H9 (cell line): ENCODE results near the gene GTF3C6. TPM values are rescaled to one million over a fixed set of nuclear protein-coding genes. Genes with fewer than 3 reads are reported as not detected.

Experiments used
- DNase-seq: peaks from one replicate; pipeline ENCODE4 v3.0.0-alpha.2; 2017
- H2AFZ ChIP-seq: one replicate; pipeline ENCODE4 v1.6.1; 2013; ENCODE audit warnings: mild to moderate bottlenecking, low read length, control low read depth, moderate library complexity
- H2AK5ac ChIP-seq: 2 replicates; pipeline ENCODE4 v1.6.1; 2013; ENCODE audit warnings: low read length, control low read depth, mixed read lengths; ENCODE audit not compliant: insufficient read length
- H2BK120ac ChIP-seq: one replicate; pipeline ENCODE4 v1.6.1; 2013; ENCODE audit warnings: low read depth, mild to moderate bottlenecking, low read length, control low read depth, inconsistent platforms; ENCODE audit not compliant: poor library complexity, severe bottlenecking
- H2BK12ac ChIP-seq: 2 replicates; pipeline ENCODE4 v1.6.1; 2013; ENCODE audit warnings: low read length, control low read depth, mixed read lengths, low read depth; ENCODE audit not compliant: insufficient read length
- H2BK15ac ChIP-seq: 2 replicates; pipeline ENCODE4 v1.6.1; 2013; ENCODE audit warnings: low read depth, low read length, control low read depth
- H2BK20ac ChIP-seq: one replicate; pipeline ENCODE4 v1.6.1; 2013; ENCODE audit warnings: low read depth, mild to moderate bottlenecking, low read length, control low read depth, inconsistent platforms; ENCODE audit not compliant: poor library complexity, severe bottlenecking
- H2BK5ac ChIP-seq: 2 replicates; pipeline ENCODE4 v1.6.1; 2013; ENCODE audit warnings: low read length, control low read depth, mixed read lengths; ENCODE audit not compliant: insufficient read length
- H3K14ac ChIP-seq: 2 replicates; pipeline ENCODE4 v1.6.1; 2013; ENCODE audit warnings: low read length, control low read depth; ENCODE audit not compliant: insufficient read depth
- H3K18ac ChIP-seq: 2 replicates; pipeline ENCODE4 v1.6.1; 2013; ENCODE audit warnings: low read depth, mild to moderate bottlenecking, mixed read lengths, low read length, control low read depth; ENCODE audit not compliant: insufficient read length
- H3K23ac ChIP-seq: 2 replicates; pipeline ENCODE4 v1.6.1; 2013; ENCODE audit warnings: low read length, control low read depth, mixed read lengths, low read depth; ENCODE audit not compliant: insufficient read length
- H3K23me2 ChIP-seq: 2 replicates; pipeline ENCODE4 v1.6.1; 2013; ENCODE audit warnings: low read depth, mild to moderate bottlenecking, mixed read lengths, low read length, control low read depth; ENCODE audit not compliant: insufficient read length, poor library complexity, severe bottlenecking
- H3K27ac ChIP-seq: 2 replicates; pipeline ENCODE4 v1.5.1; 2013; ENCODE audit warnings: low read length, control low read depth, mixed read lengths, low read depth; ENCODE audit not compliant: insufficient read length
- H3K27me3 ChIP-seq: 2 replicates; pipeline ENCODE4 v1.6.1; 2013; ENCODE audit warnings: low read length, control low read depth, inconsistent platforms; ENCODE audit not compliant: insufficient read depth
- H3K4ac ChIP-seq: 2 replicates; pipeline ENCODE4 v1.6.1; 2013; ENCODE audit warnings: low read depth, mild to moderate bottlenecking, control low read depth, inconsistent platforms, low read length, moderate library complexity
- H3K4me1 ChIP-seq: 2 replicates; pipeline ENCODE4 v1.6.1; 2013; ENCODE audit warnings: low read length, control low read depth, inconsistent platforms; ENCODE audit not compliant: insufficient read depth
- H3K4me2 ChIP-seq: 2 replicates; pipeline ENCODE4 v1.6.1; 2013; ENCODE audit warnings: low read length, control low read depth, mixed read lengths; ENCODE audit not compliant: insufficient read length, insufficient read depth
- H3K56ac ChIP-seq: 2 replicates; pipeline ENCODE4 v1.6.1; 2013; ENCODE audit warnings: low read depth, mild to moderate bottlenecking, mixed read lengths, low read length, control low read depth; ENCODE audit not compliant: insufficient read length
- H3K79me1 ChIP-seq: 2 replicates; pipeline ENCODE4 v1.6.1; 2013; ENCODE audit warnings: low read depth, mild to moderate bottlenecking, moderate library complexity, low read length, control low read depth, inconsistent platforms; ENCODE audit not compliant: insufficient read depth, poor library complexity, severe bottlenecking
- H3K79me2 ChIP-seq: 2 replicates; pipeline ENCODE4 v1.6.1; 2013; ENCODE audit warnings: low read length, control low read depth, inconsistent platforms; ENCODE audit not compliant: insufficient read depth
- H3K9ac ChIP-seq: 2 replicates; pipeline ENCODE4 v1.6.1; 2013; ENCODE audit warnings: low read length, control low read depth, mixed read lengths; ENCODE audit not compliant: insufficient read length; ENCODE audit errors: extremely low read depth
- H3K9me3 ChIP-seq: one replicate; pipeline ENCODE4 v1.6.1; 2013; ENCODE audit warnings: low read depth, low read length, inconsistent platforms; ENCODE audit not compliant: control insufficient read depth
- H3T11ph ChIP-seq: one replicate; pipeline ENCODE4 v1.6.1; 2013; ENCODE audit warnings: mild to moderate bottlenecking, low read length, control low read depth, inconsistent platforms
- H4K20me1 ChIP-seq: one replicate; pipeline ENCODE4 v1.6.1; 2013; ENCODE audit not compliant: control insufficient read depth, insufficient read length, insufficient read depth
- H4K5ac ChIP-seq: 2 replicates; pipeline ENCODE4 v1.6.1; 2013; ENCODE audit warnings: low read depth, mild to moderate bottlenecking, mixed read lengths, low read length, control low read depth; ENCODE audit not compliant: insufficient read length
- H4K8ac ChIP-seq: replicated peaks from 2 replicates; pipeline ENCODE4 v1.6.1; 2013; ENCODE audit warnings: low read length, control low read depth, mixed read lengths, low read depth; ENCODE audit not compliant: insufficient read length
- H4K91ac ChIP-seq: 2 replicates; pipeline ENCODE4 v1.6.1; 2013; ENCODE audit warnings: low read depth, mild to moderate bottlenecking, moderate library complexity, mixed read lengths, low read length, control low read depth; ENCODE audit not compliant: insufficient read length
- H3K27ac Mint-ChIP-seq, 3 experiments: 2 replicates in 2 of 3; 3 replicates in 1 of 3; pipeline ENCODE4 v1.8.0; 2020 to 2021; ENCODE audit warnings: mixed read lengths in 3 of 3, mild to moderate bottlenecking in 1 of 3, moderate library complexity in 1 of 3
- H3K27me3 Mint-ChIP-seq: 2 replicates; pipeline ENCODE4 v1.8.0; 2021; ENCODE audit warnings: low read depth, mild to moderate bottlenecking, moderate library complexity, mixed read lengths
- H3K36me3 Mint-ChIP-seq, 3 experiments: 2 replicates in 2 of 3; 3 replicates in 1 of 3; pipeline ENCODE4 v1.8.0; 2020 to 2021; ENCODE audit warnings: low read depth in 3 of 3, mixed read lengths in 3 of 3; ENCODE audit not compliant: insufficient read depth in 1 of 3
- H3K4me1 Mint-ChIP-seq, 2 experiments: 2 replicates each; pipeline ENCODE4 v1.8.0; 2020; ENCODE audit warnings: mixed read lengths in 2 of 2
- H3K4me3 Mint-ChIP-seq, 2 experiments: 2 replicates in 1 of 2; 3 replicates in 1 of 2; pipeline ENCODE4 v1.8.0; 2020 to 2021; ENCODE audit warnings: mild to moderate bottlenecking in 2 of 2, mixed read lengths in 2 of 2, moderate library complexity in 1 of 2
- H3K9me3 Mint-ChIP-seq, 2 experiments: 2 replicates in 1 of 2; 3 replicates in 1 of 2; pipeline ENCODE4 v1.8.0; 2020; ENCODE audit warnings: mild to moderate bottlenecking in 2 of 2, mixed read lengths in 2 of 2, moderate library complexity in 1 of 2
- WGBS: extraction: QIAGEN DNeasy Blood & Tissue Kit; methylation state at CpG from one replicate; pipeline ENCODE4 v1.1.7; 2013; ENCODE audit warnings: missing lambda C conversion rate, low lambda C conversion rate, mixed read lengths; ENCODE audit not compliant: insufficient read length; ENCODE audit errors: extremely low coverage; 5-methylcytosine and 5-hydroxymethylcytosine counted together
- total RNA-seq: library from RNA; stranded (reverse); gene quantifications from 2 replicates; pipeline ENCODE4 v1.2.1, GENCODE V29; 2021
- TF ChIP-seq, protein P1 (sequence below): fragments of 200-600 bp; sonication (generic); conservative IDR thresholded peaks from 3 replicates; pipeline ENCODE4 v1.8.0; 2021; ENCODE audit warnings: antibody characterized with exemption, mild to moderate bottlenecking

GTF3C6 gene
- total RNA-seq, 1 experiment from 2014 or later: 106 TPM

DNA sequence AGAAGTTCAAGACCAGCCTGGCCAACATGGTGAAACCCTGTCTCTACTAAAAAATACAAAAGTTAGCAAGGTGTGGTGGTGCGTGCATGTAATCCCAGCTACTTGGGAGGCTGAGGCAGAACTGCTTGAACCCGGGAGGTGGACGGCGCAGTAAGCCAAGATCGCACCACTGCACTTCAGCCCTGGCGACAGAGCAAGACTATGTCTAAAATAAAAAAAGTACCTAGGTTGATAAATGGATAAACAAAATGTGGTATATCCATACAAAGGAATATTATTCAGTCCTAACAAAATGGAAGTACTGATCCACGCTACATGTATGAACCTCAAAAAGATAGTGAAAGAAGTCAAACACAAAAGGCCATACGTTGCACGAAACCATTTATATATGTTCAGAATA is 22.1 kb downstream of the GTF3C6 start:
- Histone ChIP-seq H4K5ac (no peak overlapping the region), H3K4ac (no peak overlapping the region), H4K20me1 (no peaks in the 10 kb centered on the region), H3K4me2 (no peak overlapping the region), H3K14ac (no peak overlapping the region), H2AK5ac (no peak overlapping the region), H3K56ac (no peak overlapping the region), H3K23ac (no peak overlapping the region), H3K27ac (no peak overlapping the region), H2BK20ac (no peak overlapping the region), H3K79me1 (peaks cover 7% of the 10 kb centered on the region), H3K27me3 (no peaks in the 10 kb centered on the region), H4K8ac (no peak overlapping the region), H2BK120ac (no peak overlapping the region), H2BK15ac (no peak overlapping the region), H3K9me3 (no peaks in the 10 kb centered on the region), H3K4me1 (no peaks in the 10 kb centered on the region), H2BK5ac (no peak overlapping the region), H3K23me2 (peaks cover 5% of the 10 kb centered on the region), H2BK12ac (no peak overlapping the region), H2AFZ (no peak overlapping the region), H3K79me2 (peaks cover 16% of the 10 kb centered on the region; the same call in 1 of the 2 replicates), H3K9ac (no peak overlapping the region), H3T11ph (no peak overlapping the region), H4K91ac (no peak overlapping the region), H3K18ac (no peak overlapping the region)
- no peak for DNase-seq
- TF ChIP-seq, protein P1, sequence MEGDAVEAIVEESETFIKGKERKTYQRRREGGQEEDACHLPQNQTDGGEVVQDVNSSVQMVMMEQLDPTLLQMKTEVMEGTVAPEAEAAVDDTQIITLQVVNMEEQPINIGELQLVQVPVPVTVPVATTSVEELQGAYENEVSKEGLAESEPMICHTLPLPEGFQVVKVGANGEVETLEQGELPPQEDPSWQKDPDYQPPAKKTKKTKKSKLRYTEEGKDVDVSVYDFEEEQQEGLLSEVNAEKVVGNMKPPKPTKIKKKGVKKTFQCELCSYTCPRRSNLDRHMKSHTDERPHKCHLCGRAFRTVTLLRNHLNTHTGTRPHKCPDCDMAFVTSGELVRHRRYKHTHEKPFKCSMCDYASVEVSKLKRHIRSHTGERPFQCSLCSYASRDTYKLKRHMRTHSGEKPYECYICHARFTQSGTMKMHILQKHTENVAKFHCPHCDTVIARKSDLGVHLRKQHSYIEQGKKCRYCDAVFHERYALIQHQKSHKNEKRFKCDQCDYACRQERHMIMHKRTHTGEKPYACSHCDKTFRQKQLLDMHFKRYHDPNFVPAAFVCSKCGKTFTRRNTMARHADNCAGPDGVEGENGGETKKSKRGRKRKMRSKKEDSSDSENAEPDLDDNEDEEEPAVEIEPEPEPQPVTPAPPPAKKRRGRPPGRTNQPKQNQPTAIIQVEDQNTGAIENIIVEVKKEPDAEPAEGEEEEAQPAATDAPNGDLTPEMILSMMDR: no peak
- Mint-ChIP-seq H3K9me3 (peaks cover 9 to 13% of the 10 kb centered on the region in 2 experiments), H3K4me1 (peaks cover 6 to 11% of the 10 kb centered on the region in 2 experiments), H3K27me3 (peaks cover 2% of the 10 kb centered on the region; the same call in 1 of the 2 replicates), H3K27ac (no peak overlapping the region), H3K36me3 (peaks cover 20 to 35% (median 33%) of the 10 kb centered on the region in 3 experiments), H3K4me3 (peak overlapping the region; percentile 98 to 99)
- WGBS: no CpG with 5 or more reads among the region's 9 CpGs
